Measurements from ENCODE around the gene ATG13.

DNA sequence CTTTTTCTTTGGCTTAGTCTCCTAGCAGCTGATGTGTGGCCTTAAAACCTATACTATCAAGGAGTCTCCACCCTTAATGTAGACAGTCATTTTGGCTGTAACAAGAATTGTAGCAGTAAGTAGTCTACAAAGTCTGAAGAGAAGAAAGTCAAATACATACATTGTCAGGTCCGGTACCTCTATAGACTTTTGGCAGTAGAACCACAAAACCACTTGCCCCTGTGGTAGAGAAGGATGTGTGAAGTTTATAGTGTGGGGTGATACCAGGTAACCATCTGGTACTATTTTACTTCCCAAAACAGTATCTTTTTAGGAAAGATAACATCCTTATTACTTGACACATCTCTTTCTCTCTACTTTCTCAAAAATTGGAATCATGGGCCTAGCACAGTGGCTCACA is 15.1 kb downstream of the ATG13 start:
- TF ChIP-seq TCF12 (IDR thresholded peaks at IDR 0.05) (no peak), FOSL2 (IDR thresholded peaks at IDR 0.05; ENCODE audit: borderline replicate concordance, low read depth) (no peak), TAF1 (IDR thresholded peaks at IDR 0.05; ENCODE audit: borderline replicate concordance, low read depth, low read length) (no peak), ELF1 (IDR thresholded peaks at IDR 0.05) (no peak), RXRA (IDR thresholded peaks at IDR 0.05; ENCODE audit: borderline replicate concordance, low read depth) (no peak)
- TF ChIP-seq, protein P1, sequence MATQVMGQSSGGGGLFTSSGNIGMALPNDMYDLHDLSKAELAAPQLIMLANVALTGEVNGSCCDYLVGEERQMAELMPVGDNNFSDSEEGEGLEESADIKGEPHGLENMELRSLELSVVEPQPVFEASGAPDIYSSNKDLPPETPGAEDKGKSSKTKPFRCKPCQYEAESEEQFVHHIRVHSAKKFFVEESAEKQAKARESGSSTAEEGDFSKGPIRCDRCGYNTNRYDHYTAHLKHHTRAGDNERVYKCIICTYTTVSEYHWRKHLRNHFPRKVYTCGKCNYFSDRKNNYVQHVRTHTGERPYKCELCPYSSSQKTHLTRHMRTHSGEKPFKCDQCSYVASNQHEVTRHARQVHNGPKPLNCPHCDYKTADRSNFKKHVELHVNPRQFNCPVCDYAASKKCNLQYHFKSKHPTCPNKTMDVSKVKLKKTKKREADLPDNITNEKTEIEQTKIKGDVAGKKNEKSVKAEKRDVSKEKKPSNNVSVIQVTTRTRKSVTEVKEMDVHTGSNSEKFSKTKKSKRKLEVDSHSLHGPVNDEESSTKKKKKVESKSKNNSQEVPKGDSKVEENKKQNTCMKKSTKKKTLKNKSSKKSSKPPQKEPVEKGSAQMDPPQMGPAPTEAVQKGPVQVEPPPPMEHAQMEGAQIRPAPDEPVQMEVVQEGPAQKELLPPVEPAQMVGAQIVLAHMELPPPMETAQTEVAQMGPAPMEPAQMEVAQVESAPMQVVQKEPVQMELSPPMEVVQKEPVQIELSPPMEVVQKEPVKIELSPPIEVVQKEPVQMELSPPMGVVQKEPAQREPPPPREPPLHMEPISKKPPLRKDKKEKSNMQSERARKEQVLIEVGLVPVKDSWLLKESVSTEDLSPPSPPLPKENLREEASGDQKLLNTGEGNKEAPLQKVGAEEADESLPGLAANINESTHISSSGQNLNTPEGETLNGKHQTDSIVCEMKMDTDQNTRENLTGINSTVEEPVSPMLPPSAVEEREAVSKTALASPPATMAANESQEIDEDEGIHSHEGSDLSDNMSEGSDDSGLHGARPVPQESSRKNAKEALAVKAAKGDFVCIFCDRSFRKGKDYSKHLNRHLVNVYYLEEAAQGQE (IDR thresholded peaks at IDR 0.05; ENCODE audit: low read depth, low read length), result no peak
- TF ChIP-seq, protein P2, sequence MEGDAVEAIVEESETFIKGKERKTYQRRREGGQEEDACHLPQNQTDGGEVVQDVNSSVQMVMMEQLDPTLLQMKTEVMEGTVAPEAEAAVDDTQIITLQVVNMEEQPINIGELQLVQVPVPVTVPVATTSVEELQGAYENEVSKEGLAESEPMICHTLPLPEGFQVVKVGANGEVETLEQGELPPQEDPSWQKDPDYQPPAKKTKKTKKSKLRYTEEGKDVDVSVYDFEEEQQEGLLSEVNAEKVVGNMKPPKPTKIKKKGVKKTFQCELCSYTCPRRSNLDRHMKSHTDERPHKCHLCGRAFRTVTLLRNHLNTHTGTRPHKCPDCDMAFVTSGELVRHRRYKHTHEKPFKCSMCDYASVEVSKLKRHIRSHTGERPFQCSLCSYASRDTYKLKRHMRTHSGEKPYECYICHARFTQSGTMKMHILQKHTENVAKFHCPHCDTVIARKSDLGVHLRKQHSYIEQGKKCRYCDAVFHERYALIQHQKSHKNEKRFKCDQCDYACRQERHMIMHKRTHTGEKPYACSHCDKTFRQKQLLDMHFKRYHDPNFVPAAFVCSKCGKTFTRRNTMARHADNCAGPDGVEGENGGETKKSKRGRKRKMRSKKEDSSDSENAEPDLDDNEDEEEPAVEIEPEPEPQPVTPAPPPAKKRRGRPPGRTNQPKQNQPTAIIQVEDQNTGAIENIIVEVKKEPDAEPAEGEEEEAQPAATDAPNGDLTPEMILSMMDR (IDR thresholded peaks at IDR 0.05), result no peak
- TF ChIP-seq, protein P3, sequence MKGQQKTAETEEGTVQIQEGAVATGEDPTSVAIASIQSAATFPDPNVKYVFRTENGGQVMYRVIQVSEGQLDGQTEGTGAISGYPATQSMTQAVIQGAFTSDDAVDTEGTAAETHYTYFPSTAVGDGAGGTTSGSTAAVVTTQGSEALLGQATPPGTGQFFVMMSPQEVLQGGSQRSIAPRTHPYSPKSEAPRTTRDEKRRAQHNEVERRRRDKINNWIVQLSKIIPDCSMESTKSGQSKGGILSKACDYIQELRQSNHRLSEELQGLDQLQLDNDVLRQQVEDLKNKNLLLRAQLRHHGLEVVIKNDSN (IDR thresholded peaks at IDR 0.05; ENCODE audit: borderline replicate concordance, low read depth), result no peak
- TF ChIP-seq, protein P4, sequence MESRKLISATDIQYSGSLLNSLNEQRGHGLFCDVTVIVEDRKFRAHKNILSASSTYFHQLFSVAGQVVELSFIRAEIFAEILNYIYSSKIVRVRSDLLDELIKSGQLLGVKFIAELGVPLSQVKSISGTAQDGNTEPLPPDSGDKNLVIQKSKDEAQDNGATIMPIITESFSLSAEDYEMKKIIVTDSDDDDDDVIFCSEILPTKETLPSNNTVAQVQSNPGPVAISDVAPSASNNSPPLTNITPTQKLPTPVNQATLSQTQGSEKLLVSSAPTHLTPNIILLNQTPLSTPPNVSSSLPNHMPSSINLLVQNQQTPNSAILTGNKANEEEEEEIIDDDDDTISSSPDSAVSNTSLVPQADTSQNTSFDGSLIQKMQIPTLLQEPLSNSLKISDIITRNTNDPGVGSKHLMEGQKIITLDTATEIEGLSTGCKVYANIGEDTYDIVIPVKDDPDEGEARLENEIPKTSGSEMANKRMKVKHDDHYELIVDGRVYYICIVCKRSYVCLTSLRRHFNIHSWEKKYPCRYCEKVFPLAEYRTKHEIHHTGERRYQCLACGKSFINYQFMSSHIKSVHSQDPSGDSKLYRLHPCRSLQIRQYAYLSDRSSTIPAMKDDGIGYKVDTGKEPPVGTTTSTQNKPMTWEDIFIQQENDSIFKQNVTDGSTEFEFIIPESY (IDR thresholded peaks at IDR 0.05; ENCODE audit: borderline replicate concordance, low read depth), result no peak

Measured in SK-N-SH (cell line).